H1 (cell line): ENCODE data around the gene RNF114. TPM values are rescaled to one million over a fixed set of nuclear protein-coding genes. Genes with fewer than 3 reads are reported as not detected.

Experiments used
- RAD21 ChIP-seq, 2 experiments: IDR thresholded peaks in 1 of 2; conservative IDR thresholded peaks in 1 of 2; 2 replicates each; pipeline ENCODE4 v1.6.1; 2011; ENCODE audit warnings: low read depth in 2 of 2, low read length in 2 of 2, improper control_type of control experiment in 1 of 2, inconsistent platforms in 1 of 2, mild to moderate bottlenecking in 1 of 2, moderate library complexity in 1 of 2
- polyA plus RNA-seq, 7 experiments: library from polyadenylated mRNA; depleted of rRNA in 3 of 7; stranded (reverse) in 5 of 7; unstranded in 2 of 7; fragments of >200 nt in 5 of 7; fragments of 200-250 nt in 2 of 7; gene quantifications; 1 replicate in 5 of 7; 2 replicates in 1 of 7; 4 replicates in 1 of 7; pipeline versions ENCODE4 v1.2.1 to v1.2.3, GENCODE V29; 2011 to 2013; ENCODE audit warnings: missing spikeins in 2 of 7, mixed read lengths in 2 of 7
- total RNA-seq: library from RNA; stranded (reverse); fragmentation: NEBNext Ultra II Directional; extraction: Animal tissue kit (Norgen Biotek cat#: 25700); gene quantifications from 2 replicates; pipeline ENCODE4 v1.2.1, GENCODE V29; 2021

Gene RNF114
- total and polyA plus RNA-seq, 2 of the 8 experiments (the other 6 are each of a cell fraction or from before 2014, with no cell fraction given), result 81.7 to 89.9 TPM

DNA sequence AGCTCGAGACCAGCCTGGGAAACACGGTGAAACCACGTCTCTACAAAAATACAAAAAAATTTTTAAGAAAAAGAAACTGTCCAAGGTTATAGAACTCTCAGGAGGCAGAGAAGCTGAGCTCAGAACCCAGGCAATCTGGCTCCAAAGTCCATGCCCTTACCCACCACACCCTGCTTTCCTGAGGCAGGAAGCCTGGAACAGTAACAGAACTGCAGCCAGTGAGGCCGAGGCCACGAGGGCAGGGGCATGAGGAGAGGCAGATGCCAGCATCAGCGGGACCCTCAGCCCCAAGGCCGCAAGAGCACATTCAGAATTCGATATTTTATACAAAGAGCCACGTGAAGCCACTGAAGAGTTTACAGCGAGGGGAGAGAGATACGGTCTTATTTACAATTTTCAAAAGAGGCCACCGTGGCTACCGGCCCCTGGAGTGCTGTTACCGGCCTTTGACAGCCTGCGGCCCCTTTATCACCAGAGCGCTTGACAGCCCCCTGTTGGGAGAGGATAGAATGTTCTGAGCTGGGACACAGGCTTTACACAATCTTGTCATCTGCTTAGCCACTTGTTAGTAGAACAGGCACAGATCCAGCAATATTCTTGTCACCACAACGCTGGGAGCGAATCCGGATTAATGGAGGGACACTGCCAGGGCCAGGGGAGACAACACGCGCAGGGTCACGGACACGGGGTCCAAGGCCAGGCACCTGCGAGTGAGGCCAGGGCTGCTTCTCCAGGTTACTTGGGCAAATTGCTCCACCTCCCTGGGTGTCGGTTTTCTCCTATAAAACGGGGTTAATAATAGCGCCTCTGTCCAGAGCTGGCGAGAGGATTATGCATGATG lies 26.5 kb upstream of the RNF114 start (continued):
- TF ChIP-seq RAD21 (IDR thresholded peaks at IDR 0.05 in 1 of 2, conservative IDR thresholded peaks at IDR 0.05 in 1 of 2; ENCODE audit: low read depth in 2 of 2, low read length in 2 of 2), result peak; percentile 34 to 50; a peak in 3 of 4 replicates
